Endodermal cell (in vitro differentiated cells): ENCODE measurements around the gene PLEKHM3. TPM values are rescaled to one million over a fixed set of nuclear protein-coding genes. Genes with fewer than 3 reads are reported as not detected.

Experiments
- DNase-seq: peaks from one replicate; pipeline ENCODE4 v3.0.0-alpha.2; 2017
- H3K27ac ChIP-seq: 2 replicates; pipeline ENCODE4 v1.5.1; 2013; ENCODE audit warnings: mild to moderate bottlenecking, low read depth, low read length, moderate library complexity
- H3K27me3 ChIP-seq: 2 replicates; pipeline ENCODE4 v1.6.1; 2013; ENCODE audit warnings: mild to moderate bottlenecking, low read length, moderate library complexity; ENCODE audit not compliant: insufficient read depth, control insufficient read depth, poor library complexity, severe bottlenecking
- H3K36me3 ChIP-seq: 2 replicates; pipeline ENCODE4 v1.7.0; 2013; ENCODE audit warnings: mild to moderate bottlenecking, low read length, moderate library complexity; ENCODE audit not compliant: control insufficient read depth, insufficient read depth
- H3K4me1 ChIP-seq: one replicate; pipeline ENCODE4 v1.7.0; 2013; ENCODE audit warnings: low read length; ENCODE audit not compliant: control insufficient read depth, insufficient read depth
- H3K4me3 ChIP-seq: 2 replicates; pipeline ENCODE4 v1.5.1; 2013; ENCODE audit warnings: mild to moderate bottlenecking, low read length, moderate library complexity
- H3K9ac ChIP-seq: 2 replicates; pipeline ENCODE4 v1.6.1; 2013; ENCODE audit warnings: mild to moderate bottlenecking, low read length, moderate library complexity; ENCODE audit not compliant: poor library complexity, severe bottlenecking; ENCODE audit errors: extremely low read depth
- H3K9me3 ChIP-seq: 2 replicates; pipeline ENCODE4 v1.6.1; 2013; ENCODE audit warnings: mild to moderate bottlenecking, low read length, moderate library complexity; ENCODE audit not compliant: control insufficient read depth
- H3K27ac Mint-ChIP-seq: 2 replicates; pipeline ENCODE4 v1.8.0; 2020; ENCODE audit warnings: mixed read lengths
- H3K27me3 Mint-ChIP-seq: 2 replicates; pipeline ENCODE4 v1.8.0; 2021; ENCODE audit warnings: mild to moderate bottlenecking, mixed read lengths; ENCODE audit not compliant: insufficient read depth
- H3K36me3 Mint-ChIP-seq: 2 replicates; pipeline ENCODE4 v1.8.0; 2020; ENCODE audit warnings: low read depth, mixed read lengths
- H3K4me1 Mint-ChIP-seq: 2 replicates; pipeline ENCODE4 v1.8.0; 2020; ENCODE audit warnings: mixed read lengths
- H3K4me3 Mint-ChIP-seq: 2 replicates; pipeline ENCODE4 v1.8.0; 2020; ENCODE audit warnings: mild to moderate bottlenecking, moderate library complexity, mixed read lengths
- H3K9me3 Mint-ChIP-seq: 2 replicates; pipeline ENCODE4 v1.8.0; 2020; ENCODE audit warnings: mild to moderate bottlenecking, mixed read lengths
- WGBS, 2 experiments: methylation state at CpG; one replicate each; pipeline versions ENCODE4 v1.1.5 to v1.1.7; 2013; ENCODE audit warnings: missing lambda C conversion rate in 2 of 2, mixed read lengths in 1 of 2; ENCODE audit not compliant: insufficient coverage in 1 of 2, insufficient read length in 1 of 2; 5-methylcytosine and 5-hydroxymethylcytosine counted together
- total RNA-seq, 2 donors: library from RNA; stranded (reverse); fragmentation: NEBNext Ultra II Directional in 1 of 2; extraction: Animal tissue kit (Norgen Biotek cat#: 25700) in 1 of 2; gene quantifications; 2 replicates in 1 of 2; 3 replicates in 1 of 2; pipeline ENCODE4 v1.2.1, GENCODE V29; 2021
- TF ChIP-seq, protein P1 (sequence below): fragments of 200-600 bp; sonication (generic); conservative IDR thresholded peaks from 2 replicates; pipeline ENCODE4 v1.5.0; 2021; ENCODE audit warnings: antibody characterized with exemption, mild to moderate bottlenecking

Gene PLEKHM3
- total RNA-seq, 2 donors from 2014 or later: 13.3 to 17.9 TPM

DNA sequence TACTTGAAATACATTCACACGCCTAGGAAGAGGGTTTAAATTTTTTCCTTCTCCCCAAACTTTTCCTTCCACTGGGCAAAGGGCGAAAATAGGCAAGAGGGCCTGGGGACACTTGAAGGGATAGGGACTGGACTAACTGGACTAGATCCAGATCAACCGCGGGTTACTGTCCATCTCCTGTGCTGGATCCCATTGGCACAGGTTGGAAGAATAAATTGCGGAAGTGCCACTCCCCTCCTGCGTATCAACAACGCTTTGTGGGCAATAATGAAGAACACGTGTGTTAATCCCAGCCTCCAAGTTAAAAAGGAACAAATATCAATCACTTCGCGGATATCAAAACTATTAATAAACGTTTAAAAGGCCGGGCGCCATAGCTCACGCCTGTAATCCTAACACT, 253.9 kb downstream of the PLEKHM3 start:
- Histone ChIP-seq H3K9ac (peak overlapping the region; percentile 78), H3K27me3 (no peaks in the 10 kb centered on the region), H3K4me1 (peaks cover 8% of the 10 kb centered on the region), H3K27ac (no peak overlapping the region), H3K9me3 (no peaks in the 10 kb centered on the region), H3K4me3 (peak overlapping the region; percentile 82), H3K36me3 (peaks cover 28% of the 10 kb centered on the region)
- Mint-ChIP-seq H3K4me3 (peak overlapping the region; percentile 97), H3K36me3 (peaks cover 27% of the 10 kb centered on the region), H3K27me3 (no peaks in the 10 kb centered on the region), H3K9me3 (no peaks in the 10 kb centered on the region), H3K4me1 (peaks cover 32% of the 10 kb centered on the region), H3K27ac (peak overlapping the region; percentile 14)
- no peak for DNase-seq
- TF ChIP-seq, protein P1, sequence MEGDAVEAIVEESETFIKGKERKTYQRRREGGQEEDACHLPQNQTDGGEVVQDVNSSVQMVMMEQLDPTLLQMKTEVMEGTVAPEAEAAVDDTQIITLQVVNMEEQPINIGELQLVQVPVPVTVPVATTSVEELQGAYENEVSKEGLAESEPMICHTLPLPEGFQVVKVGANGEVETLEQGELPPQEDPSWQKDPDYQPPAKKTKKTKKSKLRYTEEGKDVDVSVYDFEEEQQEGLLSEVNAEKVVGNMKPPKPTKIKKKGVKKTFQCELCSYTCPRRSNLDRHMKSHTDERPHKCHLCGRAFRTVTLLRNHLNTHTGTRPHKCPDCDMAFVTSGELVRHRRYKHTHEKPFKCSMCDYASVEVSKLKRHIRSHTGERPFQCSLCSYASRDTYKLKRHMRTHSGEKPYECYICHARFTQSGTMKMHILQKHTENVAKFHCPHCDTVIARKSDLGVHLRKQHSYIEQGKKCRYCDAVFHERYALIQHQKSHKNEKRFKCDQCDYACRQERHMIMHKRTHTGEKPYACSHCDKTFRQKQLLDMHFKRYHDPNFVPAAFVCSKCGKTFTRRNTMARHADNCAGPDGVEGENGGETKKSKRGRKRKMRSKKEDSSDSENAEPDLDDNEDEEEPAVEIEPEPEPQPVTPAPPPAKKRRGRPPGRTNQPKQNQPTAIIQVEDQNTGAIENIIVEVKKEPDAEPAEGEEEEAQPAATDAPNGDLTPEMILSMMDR: no peak
- WGBS, 2 experiments: 88 to 91% methylated on average over 8 to 14 of the region's 14 CpGs

Other genes with a start within 250 kb of the PLEKHM3 start
- 1 to 10 TPM in 1 of 2 donors, not detected in 1; 2.2 TPM for gene CRYGD, start 99.0 kb upstream of the PLEKHM3 start, total RNA-seq
- gene CRYGC, start 104.3 kb upstream of the PLEKHM3 start, total RNA-seq: not detected
- under 1 TPM in 1 of 2 donors, not detected in 1; 0.46 TPM for gene CRYGB, start 120.6 kb upstream of the PLEKHM3 start, total RNA-seq
- not detected for gene CRYGA, start 138.1 kb upstream of the PLEKHM3 start, total RNA-seq
- gene C2orf80, start 164.5 kb upstream of the PLEKHM3 start, total RNA-seq: under 1 TPM in 1 of 2 donors, not detected in 1; 0.55 TPM
- 100 to 1,000 TPM; 305 to 431 TPM for gene IDH1, start 229.5 kb upstream of the PLEKHM3 start, total RNA-seq
- 10 to 100 TPM; 34.9 to 41.2 TPM for gene PIKFYVE, start 240.7 kb upstream of the PLEKHM3 start, total RNA-seq